SH-SY5Y (cell line): ENCODE results near the gene ACR.

Experiments used
- GATA2 ChIP-seq: IDR thresholded peaks from 2 replicates; pipeline ENCODE4 v1.6.1; 2011; ENCODE audit warnings: mild to moderate bottlenecking, low read depth, low read length
- GATA3 ChIP-seq: IDR thresholded peaks from 2 replicates; pipeline ENCODE4 v1.6.1; 2011; ENCODE audit warnings: low read depth, mild to moderate bottlenecking, low read length, moderate library complexity

- TF ChIP-seq GATA3 (no peak), GATA2 (no peak)
These were observed 27.8 kb upstream of the ACR start for GRCh38 chr22:50710221-50710620.
